HEK293T (cell line): ENCODE measurements around the gene C16orf89.
"Not testable (repeated sequence)": the region's sequence is repeated elsewhere in the genome, so short reads cannot be mapped to it uniquely, and the experiment has no call there.

ENCODE experiments used
- CTCF ChIA-PET: fragments of 350-600 bp; formaldehyde crosslinking; extraction: SDS; loops from one replicate; lab custom pipeline; 2021; ENCODE audit warnings: antibody characterized with exemption, inconsistent platforms; lab: Yijun Ruan, JAX
- POLR2A ChIA-PET: fragments of 350-600 bp; formaldehyde crosslinking; extraction: SDS; loops from one replicate; lab custom pipeline; 2020; ENCODE audit warnings: antibody characterized with exemption, inconsistent platforms; lab: Yijun Ruan, JAX
- DNase-seq: peaks from one replicate; pipeline ENCODE4 v3.0.0; 2012; ENCODE audit warnings: mixed read lengths; ENCODE audit errors: extremely low spot score
- ARNT ChIP-seq: fragments of 450-650 bp; IDR thresholded peaks from 2 replicates; pipeline ENCODE4 v1.6.1; 2017; ENCODE audit warnings: mild to moderate bottlenecking
- BHLHE40 ChIP-seq: fragments of 450-650 bp; IDR thresholded peaks from 2 replicates; pipeline ENCODE4 v1.6.1; 2016; ENCODE audit warnings: mild to moderate bottlenecking, moderate library complexity, borderline replicate concordance
- CTBP1 ChIP-seq: fragments of 450-650 bp; IDR thresholded peaks from 2 replicates; pipeline ENCODE4 v1.6.1; 2016; ENCODE audit warnings: borderline replicate concordance
- ELF4 ChIP-seq: fragments of 450-650 bp; IDR thresholded peaks from 2 replicates; pipeline ENCODE4 v1.6.1; 2017; ENCODE audit warnings: antibody characterized with exemption
- FOXA1 ChIP-seq: fragments of 450-650 bp; IDR thresholded peaks from 2 replicates; pipeline ENCODE4 v1.6.1; 2016; ENCODE audit warnings: mild to moderate bottlenecking
- FOXK2 ChIP-seq: fragments of 450-650 bp; IDR thresholded peaks from 2 replicates; pipeline ENCODE4 v1.6.1; 2016; ENCODE audit warnings: mild to moderate bottlenecking
- FOXM1 ChIP-seq: fragments of 450-650 bp; IDR thresholded peaks from 2 replicates; pipeline ENCODE4 v1.6.1; 2017; ENCODE audit warnings: mild to moderate bottlenecking, borderline replicate concordance
- HDGF ChIP-seq: fragments of 450-650 bp; IDR thresholded peaks from 2 replicates; pipeline ENCODE4 v1.6.1; 2017; ENCODE audit warnings: antibody characterized with exemption, borderline replicate concordance
- L3MBTL2 ChIP-seq: fragments of 450-650 bp; conservative IDR thresholded peaks from 2 replicates; pipeline ENCODE4 v1.6.1; 2016; ENCODE audit warnings: mild to moderate bottlenecking
- LEF1 ChIP-seq: fragments of 450-650 bp; IDR thresholded peaks from 2 replicates; pipeline ENCODE4 v1.6.1; 2017; ENCODE audit warnings: mild to moderate bottlenecking, borderline replicate concordance
- NFRKB ChIP-seq: fragments of 450-650 bp; IDR thresholded peaks from 2 replicates; pipeline ENCODE4 v1.6.1; 2016; ENCODE audit warnings: mild to moderate bottlenecking, moderate library complexity
- SP1 ChIP-seq: fragments of 450-650 bp; IDR thresholded peaks from 2 replicates; pipeline ENCODE4 v1.6.1; 2017
- SUZ12 ChIP-seq: fragments of 450-650 bp; IDR thresholded peaks from 2 replicates; pipeline ENCODE4 v1.6.1; 2016; ENCODE audit warnings: mild to moderate bottlenecking
- TARDBP ChIP-seq: fragments of 450-650 bp; IDR thresholded peaks from 2 replicates; pipeline ENCODE4 v1.6.1; 2016
- ZNF384 ChIP-seq: fragments of 450-650 bp; IDR thresholded peaks from 2 replicates; pipeline ENCODE4 v1.6.1; 2016
- TF ChIP-seq, protein P1 (sequence below): fragments of 450-650 bp; IDR thresholded peaks from 2 replicates; pipeline ENCODE4 v1.6.1; 2016

The C16orf89 gene

GRCh38 chr16:5056352-5056751 lies 9.4 kb downstream of the C16orf89 start:
- ChIA-PET POLR2A (interaction anchor here (0.7 to 1.1 kb wide), 2 partner anchors 16 to 93 kb away, joined by 3 to 4 read pairs; no protein-coding TSS in a partner anchor), CTCF (interaction anchor here (1.5 kb wide), 1 partner anchor 28 kb away, joined by 3 read pairs; no protein-coding TSS in a partner anchor)
- TF ChIP-seq FOXA1: no peak
- TF ChIP-seq ZNF384: no peak
- TF ChIP-seq ARNT: no peak
- no peak for TF ChIP-seq FOXK2
- no peak for TF ChIP-seq HDGF
- TF ChIP-seq ELF4: no peak
- TF ChIP-seq LEF1: no peak
- no peak for TF ChIP-seq FOXM1
- TF ChIP-seq NFRKB: no peak
- peak; percentile 74 for DNase-seq

DNA sequence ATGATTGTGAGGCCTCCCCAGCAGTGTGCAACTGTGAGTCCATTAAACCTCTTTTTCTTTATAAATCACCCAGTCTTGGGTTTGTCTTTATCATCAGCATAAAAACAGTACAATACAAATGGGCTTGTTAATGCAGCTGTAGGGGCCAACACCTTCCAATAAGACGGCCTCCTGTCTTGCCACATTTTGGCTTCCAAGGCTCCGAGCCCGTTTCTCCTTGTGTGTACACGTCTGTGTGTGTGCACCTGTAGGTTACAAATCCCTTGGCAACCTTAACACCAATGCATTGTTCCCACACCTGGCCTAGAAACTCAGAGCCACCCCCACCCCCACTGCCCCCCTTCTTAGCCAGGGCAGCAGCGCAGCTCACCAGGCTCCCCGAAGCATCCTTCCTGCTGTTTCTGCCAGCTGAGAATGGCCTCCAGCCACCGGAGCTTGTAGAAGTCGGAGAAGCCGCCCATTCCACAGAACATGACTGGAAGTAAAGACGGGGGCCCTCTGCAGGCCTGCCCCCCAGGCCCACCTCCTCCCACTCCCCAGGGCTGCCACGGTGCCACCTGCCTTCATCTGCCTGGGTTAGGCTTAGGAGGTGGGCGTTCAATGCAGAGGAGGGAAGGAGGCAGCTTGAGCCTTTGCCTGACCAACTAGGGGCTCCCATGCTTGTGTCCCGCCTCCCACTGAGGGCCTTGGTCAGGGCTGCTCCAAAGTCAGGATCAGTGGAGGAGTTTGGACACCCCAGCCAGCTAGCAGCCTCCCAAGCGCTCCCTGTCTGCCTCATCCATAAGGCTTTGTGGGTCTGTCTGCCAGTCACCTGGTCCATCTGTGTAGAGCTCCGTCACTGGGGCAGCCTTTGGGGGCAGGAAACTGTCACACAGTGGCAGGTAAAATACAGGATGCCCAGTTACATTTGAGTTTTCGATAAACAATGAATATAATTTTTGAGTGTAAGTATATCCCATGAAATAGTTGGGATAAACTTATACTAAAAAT lies 10.6 kb downstream of the C16orf89 start:
- POLR2A ChIA-PET: no interaction called here
- TF ChIP-seq HDGF (no peak), FOXM1 (no peak), SUZ12 (no peak), TARDBP (no peak), FOXK2 (no peak), L3MBTL2 (no peak), ELF4 (no peak)
- CTCF ChIA-PET: interaction anchor here (1.5 kb wide), 1 partner anchor 29 kb away, joined by 3 read pairs; no protein-coding TSS in a partner anchor
- no peak for DNase-seq

GRCh38 chr16:5046914-5047313 lies 18.8 kb downstream of the C16orf89 start:
- DNase-seq: no peak
- TF ChIP-seq SUZ12: no peak
- no peak for TF ChIP-seq NFRKB
- no peak for TF ChIP-seq ELF4
- no peak for TF ChIP-seq ARNT
- TF ChIP-seq, protein P1, sequence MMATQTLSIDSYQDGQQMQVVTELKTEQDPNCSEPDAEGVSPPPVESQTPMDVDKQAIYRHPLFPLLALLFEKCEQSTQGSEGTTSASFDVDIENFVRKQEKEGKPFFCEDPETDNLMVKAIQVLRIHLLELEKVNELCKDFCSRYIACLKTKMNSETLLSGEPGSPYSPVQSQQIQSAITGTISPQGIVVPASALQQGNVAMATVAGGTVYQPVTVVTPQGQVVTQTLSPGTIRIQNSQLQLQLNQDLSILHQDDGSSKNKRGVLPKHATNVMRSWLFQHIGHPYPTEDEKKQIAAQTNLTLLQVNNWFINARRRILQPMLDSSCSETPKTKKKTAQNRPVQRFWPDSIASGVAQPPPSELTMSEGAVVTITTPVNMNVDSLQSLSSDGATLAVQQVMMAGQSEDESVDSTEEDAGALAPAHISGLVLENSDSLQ: no peak
- no peak for TF ChIP-seq HDGF
- TF ChIP-seq SP1: no peak
- no peak for TF ChIP-seq FOXM1
- TF ChIP-seq FOXK2: no peak
- no peak for TF ChIP-seq L3MBTL2
- no peak for TF ChIP-seq FOXA1
- no peak for TF ChIP-seq LEF1
- no peak for TF ChIP-seq ZNF384
- no peak for TF ChIP-seq CTBP1
- TF ChIP-seq BHLHE40: no peak
- no peak for TF ChIP-seq TARDBP
- CTCF ChIA-PET: no interaction called here
- POLR2A ChIA-PET: no interaction called here

DNA sequence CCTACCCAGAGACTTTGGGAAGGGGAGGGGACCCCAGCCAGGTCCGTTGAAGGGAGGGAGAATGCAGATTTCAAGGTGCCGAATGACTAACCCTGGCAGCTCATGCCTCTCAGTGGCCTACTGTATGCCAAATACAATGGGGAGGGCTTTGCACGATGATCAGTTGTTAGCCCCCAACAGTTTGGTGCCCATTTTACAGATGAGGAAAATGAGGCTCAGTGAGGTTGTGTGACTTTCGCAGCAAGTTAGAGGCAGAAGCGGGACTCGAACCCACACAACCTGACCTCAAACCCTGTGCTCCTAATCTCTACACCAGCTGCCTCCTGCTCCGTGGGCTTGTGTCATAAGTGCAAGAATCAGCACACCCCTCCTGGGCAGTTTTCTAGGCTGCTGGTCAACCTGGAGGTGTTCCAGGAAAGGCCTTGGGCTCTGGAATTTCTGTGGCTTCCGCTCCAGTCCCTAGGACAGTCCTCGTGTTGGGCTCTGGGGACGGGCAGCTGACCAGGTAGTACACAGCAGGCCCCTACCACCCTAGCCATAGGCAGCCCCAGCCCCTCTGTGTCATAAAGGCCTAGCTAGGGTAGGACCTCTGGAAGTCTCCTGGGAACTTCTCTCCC lies 20.1 kb downstream of the C16orf89 start:
- CTCF ChIA-PET: no interaction called here
- DNase-seq: no peak
- no peak for TF ChIP-seq LEF1
- TF ChIP-seq FOXM1: no peak
- TF ChIP-seq BHLHE40: no peak
- no peak for TF ChIP-seq ELF4
- no peak for TF ChIP-seq L3MBTL2
- TF ChIP-seq TARDBP: no peak
- no peak for TF ChIP-seq CTBP1
- TF ChIP-seq FOXA1: no peak
- TF ChIP-seq SP1: no peak
- no peak for TF ChIP-seq FOXK2
- TF ChIP-seq, protein P1: no peak
- no peak for TF ChIP-seq ARNT
- no peak for TF ChIP-seq ZNF384
- no peak for TF ChIP-seq HDGF
- TF ChIP-seq SUZ12: no peak
- no peak for TF ChIP-seq NFRKB
- POLR2A ChIA-PET: no interaction called here

- CTCF ChIA-PET, DNase-seq, POLR2A ChIA-PET: not testable (repeated sequence)
These were observed 21.2 kb downstream of the C16orf89 start for GRCh38 chr16:5044581-5044980.

DNA sequence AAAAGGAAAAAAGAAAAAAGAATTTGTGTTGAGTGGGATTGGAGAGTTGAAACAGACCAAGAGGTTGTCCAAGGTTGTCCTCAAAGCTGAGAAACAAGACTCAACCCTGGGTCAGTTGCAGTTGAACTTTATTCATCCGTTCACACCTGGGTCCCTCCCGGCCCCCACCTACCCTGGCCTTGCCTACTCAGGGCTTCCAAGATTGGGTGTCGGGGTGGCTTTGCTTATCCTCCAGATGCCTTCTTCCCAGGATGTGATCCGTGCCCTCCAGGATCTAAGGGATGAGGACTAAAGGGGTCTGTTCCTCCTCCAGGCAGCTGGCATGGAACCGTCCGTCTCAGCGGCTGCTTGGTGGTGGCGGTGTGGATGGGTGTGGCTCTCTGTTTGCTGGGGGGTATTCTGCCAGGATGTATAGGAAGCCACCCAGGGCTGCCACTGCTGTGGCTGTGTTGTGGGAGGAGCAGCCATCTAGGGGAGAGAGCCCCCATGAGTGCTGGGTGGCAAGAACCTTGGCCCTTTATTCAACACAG lies 21.7 kb downstream of the C16orf89 start:
- ChIA-PET POLR2A (no interaction called here), CTCF (no interaction called here)
- no peak for TF ChIP-seq BHLHE40
- no peak for TF ChIP-seq LEF1
- no peak for TF ChIP-seq FOXM1
- TF ChIP-seq CTBP1: no peak
- no peak for TF ChIP-seq NFRKB
- TF ChIP-seq ELF4: no peak
- TF ChIP-seq L3MBTL2: no peak
- no peak for TF ChIP-seq FOXK2
- no peak for TF ChIP-seq HDGF
- TF ChIP-seq ZNF384: no peak
- TF ChIP-seq TARDBP: no peak
- TF ChIP-seq FOXA1: no peak
- no peak for DNase-seq
